ENCODE results near the gene MRPS27. TPM values are rescaled to one million over a fixed set of nuclear protein-coding genes. Genes with fewer than 3 reads are reported as not detected.

The MRPS27 gene
- polyA plus RNA-seq, 2 of the 4 experiments (the other 2 are of a cell fraction), result 81.0 to 141 TPM

GRCh38 chr5:72307968-72308852, 11.8 kb downstream of the MRPS27 start:
- peaks cover 24% of the 10 kb centered on the region for H3K4me1 ChIP-seq
- ATAC-seq (peak; percentile 99), FAIRE-seq (no peak), DNase-seq (ENCODE audit: low read depth in 1 of 2, low spot score in 1 of 2) (peak; percentile 96 to 98)
- no peaks in the 10 kb centered on the region for H3K9me3 ChIP-seq
- TF ChIP-seq BCL3 (IDR thresholded peaks at IDR 0.05) (peak; percentile 95), KDM1A (IDR thresholded peaks at IDR 0.05; ENCODE audit: low read depth) (no peak), TFCP2L1 (CRISPR knock-in tag; IDR thresholded peaks at IDR 0.05) (no peak), POLR2A (IDR thresholded peaks at IDR 0.05; ENCODE audit: low read length) (peak; percentile 98), MAX (IDR thresholded peaks at IDR 0.05) (peak; percentile 97), CTCF (IDR thresholded peaks at IDR 0.05) (peak; percentile 87), JUN (IDR thresholded peaks at IDR 0.05) (peak; percentile 69 to 95; a peak in 4 of 5 replicates), EP300 (IDR thresholded peaks at IDR 0.05) (no peak), ZNF302 (CRISPR knock-in tag; IDR thresholded peaks at IDR 0.05) (no peak), MYC (IDR thresholded peaks at IDR 0.05; ENCODE audit: borderline replicate concordance, low read length) (peak; percentile 95), SREBF2 (IDR thresholded peaks at IDR 0.05) (no peak), RFX5 (IDR thresholded peaks at IDR 0.05) (peak; percentile 87), MAZ (IDR thresholded peaks at IDR 0.05; ENCODE audit: borderline replicate concordance, low read depth, low read length) (no peak), RAD21 (conservative IDR thresholded peaks at IDR 0.05 in 1 of 2, IDR thresholded peaks at IDR 0.05 in 1 of 2) (peak; percentile 61 to 90), ZSCAN20 (CRISPR knock-in tag; IDR thresholded peaks at IDR 0.05) (no peak), CBX8 (IDR thresholded peaks at IDR 0.05) (no peak), E2F6 (IDR thresholded peaks at IDR 0.05; ENCODE audit: borderline replicate concordance, low read depth) (peak; percentile 10; the same call in 1 of the 2 replicates), SMC3 (IDR thresholded peaks at IDR 0.05) (peak; percentile 85), NFE2L2 (conservative IDR thresholded peaks at IDR 0.05; ENCODE audit: low read length) (no peak), HEYL (CRISPR knock-in tag; IDR thresholded peaks at IDR 0.05) (no peak), PHF8 (IDR thresholded peaks at IDR 0.05; ENCODE audit: borderline replicate concordance, low read depth) (peak; percentile 92), HES2 (IDR thresholded peaks at IDR 0.05) (no peak)
- peak overlapping the region; percentile 89 to 96 for H3K27ac ChIP-seq
- H3K4me2 ChIP-seq, result peak overlapping the region; percentile 84
- peak overlapping the region; percentile 51 for H3K4me3 ChIP-seq
- ChIA-PET POLR2A (interaction anchor here (0.6 to 1.7 kb wide), 10 partner anchors 11 to 528 kb away, joined by 3 to 16 read pairs (median 4); partner anchors contain the start of genes MRPS27 and PTCD2), CTCF (interaction anchor here (0.6 to 3.5 kb wide), 62 partner anchors 9 to 550 kb away, joined by 3 to 58 read pairs (median 4); partner anchors contain the start of genes MRPS27, PTCD2 and TNPO1)
- WGBS (ENCODE audit: missing lambda C conversion rate), result 2% methylated on average over 51 of the region's 76 CpGs
